VCaP (cell line): ENCODE data around the gene ABHD2.
A peak's percentile ranks its signal among the peaks of the same experiment; 100 is the strongest.

ENCODE experiments used
- H3K27ac ChIP-seq: fragments of 450-650 bp; 2 replicates; pipeline ENCODE4 v1.5.1; 2017
- TF ChIP-seq, protein P1 (sequence below): fragments of 450-650 bp; conservative IDR thresholded peaks from 2 replicates; pipeline ENCODE4 v1.5.1; 2017; ENCODE audit warnings: mild to moderate bottlenecking, moderate library complexity

The ABHD2 gene

DNA sequence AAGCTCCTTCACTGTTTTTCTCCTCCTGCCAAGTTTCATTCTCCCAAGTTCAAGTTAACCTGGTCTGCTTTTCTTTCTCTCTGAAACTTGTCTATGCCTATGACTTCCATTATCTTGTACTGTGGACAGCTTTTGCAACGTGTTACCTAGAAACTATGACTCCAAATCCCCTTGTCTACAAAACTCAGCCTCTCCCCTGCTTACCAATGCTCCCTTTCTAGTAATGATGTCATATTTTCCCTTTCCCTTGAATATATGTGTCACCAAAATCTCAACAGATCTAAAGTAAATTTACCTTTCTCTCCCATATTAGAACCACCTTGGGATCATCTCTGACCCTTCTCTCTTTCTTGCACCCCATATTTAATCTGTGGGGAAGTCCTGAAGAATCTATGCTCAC, 10.5 kb upstream of the ABHD2 start:
- TF ChIP-seq, protein P1, sequence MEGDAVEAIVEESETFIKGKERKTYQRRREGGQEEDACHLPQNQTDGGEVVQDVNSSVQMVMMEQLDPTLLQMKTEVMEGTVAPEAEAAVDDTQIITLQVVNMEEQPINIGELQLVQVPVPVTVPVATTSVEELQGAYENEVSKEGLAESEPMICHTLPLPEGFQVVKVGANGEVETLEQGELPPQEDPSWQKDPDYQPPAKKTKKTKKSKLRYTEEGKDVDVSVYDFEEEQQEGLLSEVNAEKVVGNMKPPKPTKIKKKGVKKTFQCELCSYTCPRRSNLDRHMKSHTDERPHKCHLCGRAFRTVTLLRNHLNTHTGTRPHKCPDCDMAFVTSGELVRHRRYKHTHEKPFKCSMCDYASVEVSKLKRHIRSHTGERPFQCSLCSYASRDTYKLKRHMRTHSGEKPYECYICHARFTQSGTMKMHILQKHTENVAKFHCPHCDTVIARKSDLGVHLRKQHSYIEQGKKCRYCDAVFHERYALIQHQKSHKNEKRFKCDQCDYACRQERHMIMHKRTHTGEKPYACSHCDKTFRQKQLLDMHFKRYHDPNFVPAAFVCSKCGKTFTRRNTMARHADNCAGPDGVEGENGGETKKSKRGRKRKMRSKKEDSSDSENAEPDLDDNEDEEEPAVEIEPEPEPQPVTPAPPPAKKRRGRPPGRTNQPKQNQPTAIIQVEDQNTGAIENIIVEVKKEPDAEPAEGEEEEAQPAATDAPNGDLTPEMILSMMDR: no peak

DNA sequence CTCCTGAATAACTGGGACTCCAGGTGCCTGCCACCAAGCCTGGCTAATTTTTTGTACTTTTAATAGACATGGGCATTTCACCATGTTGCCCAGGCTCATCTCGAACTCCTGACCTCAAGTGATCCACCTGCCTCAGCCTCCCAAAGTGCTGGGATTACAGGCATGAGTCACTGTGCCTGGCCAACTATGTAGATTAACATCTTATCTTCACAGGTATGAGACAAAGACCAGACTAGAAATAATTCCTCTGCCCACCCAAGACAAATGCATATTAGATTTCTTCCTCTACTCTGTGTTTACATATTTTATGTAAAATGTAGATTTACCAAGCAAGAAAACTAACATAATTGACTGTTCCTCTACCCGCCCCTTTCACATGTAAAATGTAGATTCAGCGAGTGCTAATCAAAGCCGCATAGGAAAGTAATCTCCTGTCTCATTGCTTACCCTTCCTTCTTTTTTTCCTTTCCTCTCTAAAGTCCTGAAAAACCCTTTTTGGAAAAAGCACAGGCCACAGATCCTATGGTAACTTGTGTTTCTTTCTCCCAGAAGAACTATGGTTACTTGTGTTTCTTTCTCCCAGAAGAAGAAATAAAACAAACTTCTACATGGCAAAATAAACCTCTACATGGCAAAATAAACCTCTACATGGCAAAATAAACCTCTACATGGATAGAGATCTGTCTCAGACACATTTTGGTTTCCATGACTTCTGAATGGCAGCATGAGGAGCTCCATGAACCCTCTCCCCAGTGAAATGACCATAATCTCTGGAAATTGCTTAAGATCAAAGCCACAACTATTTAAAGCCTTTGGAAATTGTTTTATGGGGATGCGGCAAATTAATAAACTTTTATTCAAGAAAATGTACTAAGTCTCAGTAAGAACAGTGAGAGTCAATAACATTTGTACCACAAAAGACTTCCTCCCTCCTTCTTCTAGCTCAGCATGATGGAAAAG, 9.1 kb upstream of the ABHD2 start:
- TF ChIP-seq, protein P1: no peak
- H3K27ac ChIP-seq: no peak overlapping the region

More for the DNA sequence above, 10.5 kb upstream of the ABHD2 start:
- no peak overlapping the region for H3K27ac ChIP-seq

DNA sequence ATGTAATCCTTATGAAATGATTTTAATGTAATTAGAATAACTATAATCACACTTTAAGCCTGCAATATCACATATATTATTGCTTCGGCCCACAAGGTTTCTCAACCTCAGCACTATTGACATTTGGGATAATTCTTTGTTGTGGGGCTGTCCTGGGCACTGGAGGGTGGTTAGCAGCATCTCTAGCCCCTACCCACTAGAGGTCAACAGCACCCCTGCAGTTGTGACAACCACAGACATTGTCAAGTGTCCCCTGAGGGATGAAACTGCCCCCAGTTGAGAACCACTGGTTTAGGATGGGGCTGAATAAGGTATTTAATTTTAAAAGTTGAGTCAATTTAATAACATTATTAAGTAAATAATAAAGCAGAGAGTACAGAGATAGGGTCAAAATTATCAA, 6.4 kb upstream of the ABHD2 start:
- TF ChIP-seq, protein P1: no peak
- no peak overlapping the region for H3K27ac ChIP-seq

DNA sequence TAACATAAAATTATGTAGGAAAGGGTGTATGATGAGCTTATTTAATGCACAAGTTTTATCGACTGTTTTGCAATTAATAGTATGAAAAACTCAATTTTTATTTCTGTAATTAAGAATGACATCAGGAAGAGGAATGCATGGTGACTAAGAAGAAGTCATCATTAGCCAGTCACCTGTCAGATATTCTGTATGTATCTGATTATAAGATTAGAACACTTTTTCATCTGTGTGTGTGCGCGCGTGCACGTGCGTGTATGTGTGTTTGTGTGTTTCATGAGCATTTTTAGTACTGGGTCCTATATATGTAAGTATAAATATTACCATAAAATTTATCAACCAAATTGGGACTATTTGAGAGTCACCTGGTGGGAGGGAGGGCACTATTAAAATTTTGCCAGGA, 5.0 kb upstream of the ABHD2 start:
- TF ChIP-seq, protein P1: no peak
- no peak overlapping the region; the same call in 1 of the 2 replicates for H3K27ac ChIP-seq

DNA sequence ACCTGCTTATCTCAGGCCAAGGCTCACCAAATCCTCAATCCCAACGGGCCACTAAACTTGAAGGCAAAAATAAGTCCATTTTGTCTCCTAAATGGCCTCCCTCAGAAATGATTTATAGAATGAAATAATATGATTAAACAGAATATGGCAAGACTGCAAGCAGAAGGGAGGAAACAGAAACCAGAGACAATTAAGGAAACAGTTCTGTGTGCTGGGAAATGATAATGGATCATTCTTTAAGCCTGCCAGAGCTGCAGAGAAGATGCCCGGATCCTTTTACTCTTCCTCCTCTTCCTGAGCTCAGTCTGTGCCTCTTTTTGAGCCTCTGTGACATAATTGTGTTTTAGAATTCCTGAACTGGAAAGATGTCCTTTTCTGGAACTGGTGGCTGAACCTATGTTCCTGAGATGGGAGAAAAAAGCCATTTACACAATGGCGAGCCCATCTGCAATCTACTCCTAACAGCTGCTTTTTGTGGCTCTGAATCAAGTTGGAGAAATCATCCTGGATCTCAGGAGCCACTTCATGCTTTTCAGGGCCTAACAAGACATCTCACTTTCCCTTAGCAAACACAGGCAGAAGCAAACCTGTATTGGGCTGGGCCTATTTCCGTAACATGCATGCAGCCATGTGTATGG, 2.8 kb upstream of the ABHD2 start:
- TF ChIP-seq, protein P1: no peak
- H3K27ac ChIP-seq: peak overlapping the region; percentile 19; the same call in 1 of the 2 replicates

DNA sequence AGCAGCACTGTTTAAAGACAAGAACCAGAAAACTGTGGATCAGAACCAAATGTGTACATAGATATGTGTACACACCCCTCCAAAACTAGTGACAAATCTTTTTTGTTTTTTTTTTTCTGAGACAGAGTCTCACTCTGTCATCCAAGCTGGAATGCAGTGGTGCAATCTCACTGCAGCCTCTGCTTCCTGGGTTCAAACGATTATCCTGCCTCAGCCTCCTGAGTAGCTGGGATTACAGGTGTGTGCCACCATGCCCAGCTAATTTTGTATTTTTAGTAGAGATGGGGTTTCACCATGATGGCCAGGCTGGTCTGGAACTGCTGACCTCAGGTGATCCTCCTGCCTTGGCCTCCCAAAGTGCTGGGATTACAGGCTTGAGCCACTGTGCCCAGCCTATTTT, 2.3 kb upstream of the ABHD2 start:
- H3K27ac ChIP-seq: peak overlapping the region; percentile 19; the same call in 1 of the 2 replicates

DNA sequence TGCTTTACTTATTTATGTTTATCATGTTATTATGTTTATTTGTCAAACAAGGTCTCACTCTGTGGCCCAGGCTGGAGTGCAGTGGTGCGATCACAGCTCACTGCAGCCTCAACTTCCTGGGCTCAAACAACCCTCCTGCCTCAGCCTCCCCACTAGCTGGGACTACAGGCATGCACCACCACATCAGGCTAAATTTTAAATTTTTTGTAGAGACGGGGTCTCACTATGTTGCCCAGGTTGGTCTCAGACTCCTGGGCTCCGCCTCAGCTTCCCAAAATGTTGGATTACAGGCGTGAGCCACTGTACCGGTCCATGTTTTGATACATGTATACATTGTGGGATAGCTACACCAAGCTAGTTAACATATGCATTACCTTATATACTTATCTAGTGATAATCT, 1.9 kb upstream of the ABHD2 start:
- peak overlapping the region; percentile 92; the same call in 1 of the 2 replicates for H3K27ac ChIP-seq

DNA sequence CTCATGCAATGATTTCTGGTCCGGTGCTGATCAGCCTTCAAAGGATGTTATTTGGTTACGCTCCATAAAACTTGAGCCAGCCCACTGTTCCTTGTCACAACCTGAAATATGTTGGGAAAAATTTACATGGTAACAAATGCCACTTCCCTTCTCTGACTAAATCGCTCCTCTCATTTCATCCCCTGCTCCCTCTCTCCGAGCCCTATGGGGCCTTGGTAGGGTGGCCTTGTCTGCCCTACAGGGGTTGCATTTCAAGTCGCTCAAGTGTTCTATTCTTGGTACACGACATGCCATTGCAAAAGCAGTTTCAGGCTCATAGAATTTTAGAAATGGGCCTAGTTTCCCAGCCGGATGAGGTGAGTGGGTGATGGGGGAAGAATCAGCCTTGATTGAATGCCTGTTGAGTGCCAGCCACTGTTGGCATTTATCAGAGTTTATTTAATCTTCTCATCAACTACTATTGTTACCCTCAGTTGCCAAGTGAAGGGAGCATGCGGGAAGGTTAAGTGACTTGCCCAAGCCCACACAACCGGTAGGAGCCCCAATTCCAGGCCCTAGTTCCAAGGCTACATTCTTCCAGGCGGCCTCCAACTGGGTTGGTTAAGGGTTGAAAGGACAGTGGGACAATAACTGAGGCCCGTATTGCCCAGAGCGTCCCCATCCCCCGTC, 961 bp upstream of the ABHD2 start:
- peak overlapping the region; percentile 92 for H3K27ac ChIP-seq
- TF ChIP-seq, protein P1: no peak
